Panc1 (cell line): Measurements from ENCODE around the gene RALGAPB. TPM values are rescaled to one million over a fixed set of nuclear protein-coding genes. Genes with fewer than 3 reads are reported as not detected.

ENCODE experiments used
- ATAC-seq: fragments of 200-7000 bp; cut with Tn5 transposase; 2 replicates; pipeline ENCODE4 v1.9.1; 2020; ENCODE audit warnings: mild to moderate bottlenecking, moderate library complexity
- BruUV-seq: library from RNA; stranded (reverse); fragments of 400-500 nt; replicated peaks from 2 replicates; lab custom pipeline; 2021; lab: Mats Ljungman, UMichigan
- CTCF ChIA-PET: fragments of 300-600 bp; sonication (Branson Sonifier 250); formaldehyde crosslinking; loops from one replicate; lab custom pipeline; 2022; ENCODE audit warnings: antibody characterized with exemption; lab: Charles Lee
- POLR2A ChIA-PET: fragments of 300-600 bp; sonication (Branson Sonifier 250); formaldehyde crosslinking; loops from one replicate; lab custom pipeline; 2022; ENCODE audit warnings: antibody characterized with exemption; lab: Charles Lee
- DNase-seq: peaks from one replicate; pipeline ENCODE4 v3.0.0-alpha.2; 2010; ENCODE audit warnings: low read depth, low spot score
- H3K27ac ChIP-seq: 2 replicates; pipeline ENCODE4 v1.5.1; 2011; ENCODE audit warnings: mild to moderate bottlenecking, low read length, inconsistent platforms
- H3K27me3 ChIP-seq: fragments of 200-500 bp; sonication (Bioruptor generic); 2 replicates; pipeline ENCODE4 v1.6.0; 2014; ENCODE audit warnings: low read length, inconsistent platforms; ENCODE audit not compliant: control insufficient read depth, insufficient read depth
- H3K36me3 ChIP-seq: fragments of 200-500 bp; sonication (Bioruptor generic); 2 replicates; pipeline ENCODE4 v1.5.1; 2014; ENCODE audit warnings: inconsistent platforms, mild to moderate bottlenecking, low read length, moderate library complexity; ENCODE audit not compliant: control insufficient read depth, insufficient read depth
- H3K4me1 ChIP-seq: 2 replicates; pipeline ENCODE4 v1.5.1; 2011; ENCODE audit warnings: inconsistent platforms, mild to moderate bottlenecking, low read length, moderate library complexity; ENCODE audit not compliant: control insufficient read depth, insufficient read depth
- H3K4me3 ChIP-seq, 2 experiments: 2 replicates each; pipeline ENCODE4 v1.5.1; 2011 to 2012; ENCODE audit warnings: low read depth in 2 of 2, low read length in 2 of 2, mild to moderate bottlenecking in 2 of 2, inconsistent platforms in 1 of 2, moderate library complexity in 1 of 2
- H3K9me3 ChIP-seq: fragments of 200-500 bp; sonication (Bioruptor generic); 2 replicates; pipeline ENCODE4 v1.5.1; 2014; ENCODE audit warnings: low read depth, mild to moderate bottlenecking, inconsistent platforms, low read length, moderate library complexity; ENCODE audit not compliant: control insufficient read depth, insufficient read depth
- CTCF ChIP-seq: fragments of 450-650 bp; IDR thresholded peaks from 2 replicates; pipeline ENCODE4 v1.5.1; 2017; ENCODE audit warnings: mild to moderate bottlenecking
- POLR2AphosphoS5 ChIP-seq: IDR thresholded peaks from 2 replicates; pipeline ENCODE4 v1.6.1; 2012; ENCODE audit warnings: mild to moderate bottlenecking, low read depth, low read length, moderate library complexity
- REST ChIP-seq, 2 experiments: IDR thresholded peaks; 2 replicates each; pipeline ENCODE4 v1.6.1; 2011 to 2012; ENCODE audit warnings: low read depth in 2 of 2, control low read depth in 1 of 2, low read length in 1 of 2, mild to moderate bottlenecking in 1 of 2, moderate library complexity in 1 of 2; ENCODE audit not compliant: insufficient read depth in 1 of 2
- SIN3A ChIP-seq: IDR thresholded peaks from 2 replicates; pipeline ENCODE4 v1.6.1; 2012; ENCODE audit warnings: low read depth, mild to moderate bottlenecking, low read length, moderate library complexity, borderline replicate concordance; ENCODE audit not compliant: insufficient read depth
- TCF7L2 ChIP-seq: IDR thresholded peaks from 2 replicates; pipeline ENCODE4 v1.6.1; 2011; ENCODE audit warnings: mild to moderate bottlenecking, low read depth, low read length, inconsistent platforms
- in situ Hi-C: cut with HindIII; loops from 2 replicates; pipeline ENCODE4 v1.10.0; 2016; ENCODE audit warnings: low sequenced_read_pairs, low pct_unique_long_range_greater_than_20kb
- intact Hi-C: fragments of 100-400 bp; cut with micrococcal nuclease; formaldehyde crosslinking; loops from one replicate; pipeline ENCODE4 v1.10.0; 2022; ENCODE audit not compliant: unreplicated experiment
- total RNA-seq: library from RNA; stranded (reverse); gene quantifications from one replicate; pipeline ENCODE4 v1.2.1, GENCODE V29; 2021; ENCODE audit not compliant: unreplicated experiment

Gene RALGAPB
- total RNA-seq, 1 experiment from 2014 or later, result 33.1 TPM

GRCh38 chr20:38479596-38479995 is 7.0 kb downstream of the RALGAPB start:
- ChIA-PET CTCF (interaction anchor here (0.7 kb wide), 1 partner anchor 808 kb away, joined by 6 read pairs; no protein-coding TSS in a partner anchor), POLR2A (no interaction called here)
- TF ChIP-seq CTCF (no peak), SIN3A (no peak), TCF7L2 (no peak), REST (IDR thresholded peaks at IDR 0.05; ENCODE audit: insufficient read depth in 1 of 2, low read depth in 2 of 2, low read length in 1 of 2) (no peak), POLR2AphosphoS5 (no peak)
- no TSS peak for BruUV-seq
- no peak for DNase-seq
- peaks cover 5% of the 10 kb centered on the region; the same call in 1 of the 2 replicates for H3K4me1 ChIP-seq
- no peaks in the 10 kb centered on the region for H3K9me3 ChIP-seq
- in situ Hi-C loops, result no loop called here
- no peaks in the 10 kb centered on the region for H3K27me3 ChIP-seq
- H3K27ac ChIP-seq, result no peak overlapping the region
- ATAC-seq, result no peak
- no peak overlapping the region for H3K4me3 ChIP-seq
- intact Hi-C loops, result no loop called here
- H3K36me3 ChIP-seq, result no peaks in the 10 kb centered on the region

- in situ Hi-C loops (no loop called here), intact Hi-C loops (no loop called here)
- no peaks in the 10 kb centered on the region for H3K9me3 ChIP-seq
- H3K36me3 ChIP-seq, result peaks cover 3% of the 10 kb centered on the region; the same call in 1 of the 2 replicates
- no peaks in the 10 kb centered on the region for H3K27me3 ChIP-seq
- no peak for ATAC-seq
- ChIA-PET POLR2A (no interaction called here), CTCF (no interaction called here)
- no TSS peak for BruUV-seq
- no peaks in the 10 kb centered on the region for H3K4me1 ChIP-seq
- H3K4me3 ChIP-seq, result no peak overlapping the region
- no peak for DNase-seq
- no peak for TF ChIP-seq REST (IDR thresholded peaks at IDR 0.05; ENCODE audit: insufficient read depth in 1 of 2, low read depth in 2 of 2, low read length in 1 of 2)
- TF ChIP-seq TCF7L2, result no peak
- TF ChIP-seq SIN3A, result no peak
- TF ChIP-seq POLR2AphosphoS5, result no peak
- no peak for TF ChIP-seq CTCF
- H3K27ac ChIP-seq, result no peak overlapping the region
Measured at GRCh38 chr20:38485041-38485440, 12.4 kb downstream of the RALGAPB start.
